ENCODE data around the gene EDEM1. TPM values are rescaled to one million over a fixed set of nuclear protein-coding genes. Genes with fewer than 3 reads are reported as not detected.

EDEM1 gene
- total RNA-seq, 2 experiments from 2014 or later: 132 to 133 TPM

GRCh38 chr3:5252131-5252530 lies 64.6 kb downstream of the EDEM1 start:
- Mint-ChIP-seq H3K36me3 (no peaks in the 10 kb centered on the region), H3K27ac (no peak overlapping the region), H3K4me1 (no peaks in the 10 kb centered on the region), H3K4me3 (no peak overlapping the region), H3K27me3 (no peaks in the 10 kb centered on the region), H3K9me3 (no peaks in the 10 kb centered on the region)
- no peak for DNase-seq

- no peak overlapping the region for H3K27ac Mint-ChIP-seq
- no peaks in the 10 kb centered on the region for H3K4me1 Mint-ChIP-seq
- H3K27me3 Mint-ChIP-seq: no peaks in the 10 kb centered on the region
- no peaks in the 10 kb centered on the region for H3K36me3 Mint-ChIP-seq
- H3K9me3 Mint-ChIP-seq: no peaks in the 10 kb centered on the region
- DNase-seq: no peak
- H3K4me3 Mint-ChIP-seq: no peak overlapping the region
Observed at GRCh38 chr3:5254281-5255048, 67.0 kb downstream of the EDEM1 start.

GRCh38 chr3:5255404-5256344 lies 68.2 kb downstream of the EDEM1 start:
- Mint-ChIP-seq H3K4me1 (peaks cover 4% of the 10 kb centered on the region), H3K9me3 (no peaks in the 10 kb centered on the region), H3K27ac (no peak overlapping the region), H3K4me3 (no peak overlapping the region), H3K27me3 (no peaks in the 10 kb centered on the region), H3K36me3 (no peaks in the 10 kb centered on the region)
- DNase-seq: no peak

- Mint-ChIP-seq H3K9me3 (no peaks in the 10 kb centered on the region), H3K36me3 (no peaks in the 10 kb centered on the region), H3K27ac (no peak overlapping the region), H3K4me3 (no peak overlapping the region), H3K4me1 (peaks cover 10% of the 10 kb centered on the region), H3K27me3 (no peaks in the 10 kb centered on the region)
- no peak for DNase-seq
Observed at GRCh38 chr3:5258526-5258925, 71.0 kb downstream of the EDEM1 start.

- no peaks in the 10 kb centered on the region for H3K9me3 Mint-ChIP-seq
- H3K27me3 Mint-ChIP-seq: no peaks in the 10 kb centered on the region
- no peak overlapping the region for H3K4me3 Mint-ChIP-seq
- no peaks in the 10 kb centered on the region for H3K36me3 Mint-ChIP-seq
- DNase-seq: no peak
- peak overlapping the region; percentile 59 for H3K27ac Mint-ChIP-seq
- peaks cover 10% of the 10 kb centered on the region for H3K4me1 Mint-ChIP-seq
Observed at GRCh38 chr3:5260992-5261501, 73.5 kb downstream of the EDEM1 start.

GRCh38 chr3:5262507-5262906 lies 75.0 kb downstream of the EDEM1 start:
- H3K27me3 Mint-ChIP-seq: no peaks in the 10 kb centered on the region
- H3K9me3 Mint-ChIP-seq: no peaks in the 10 kb centered on the region
- H3K4me3 Mint-ChIP-seq: no peak overlapping the region
- no peak overlapping the region for H3K27ac Mint-ChIP-seq
- no peak for DNase-seq
- no peaks in the 10 kb centered on the region for H3K36me3 Mint-ChIP-seq
- H3K4me1 Mint-ChIP-seq: peaks cover 10% of the 10 kb centered on the region

GRCh38 chr3:5264093-5264600 lies 76.6 kb downstream of the EDEM1 start:
- Mint-ChIP-seq H3K27ac (no peak overlapping the region), H3K4me3 (no peak overlapping the region), H3K36me3 (no peaks in the 10 kb centered on the region), H3K27me3 (no peaks in the 10 kb centered on the region), H3K9me3 (no peaks in the 10 kb centered on the region), H3K4me1 (peaks cover 10% of the 10 kb centered on the region)
- DNase-seq: no peak

- Mint-ChIP-seq H3K9me3 (no peaks in the 10 kb centered on the region), H3K27me3 (no peaks in the 10 kb centered on the region), H3K4me1 (peaks cover 10% of the 10 kb centered on the region), H3K36me3 (no peaks in the 10 kb centered on the region), H3K27ac (no peak overlapping the region), H3K4me3 (no peak overlapping the region)
- no peak for DNase-seq
Observed at GRCh38 chr3:5264896-5265770, 77.6 kb downstream of the EDEM1 start.

GRCh38 chr3:5267252-5267651 lies 79.7 kb downstream of the EDEM1 start:
- H3K36me3 Mint-ChIP-seq: no peaks in the 10 kb centered on the region
- no peaks in the 10 kb centered on the region for H3K4me1 Mint-ChIP-seq
- H3K27ac Mint-ChIP-seq: no peak overlapping the region
- no peak overlapping the region for H3K4me3 Mint-ChIP-seq
- no peaks in the 10 kb centered on the region for H3K27me3 Mint-ChIP-seq
- DNase-seq: no peak
- no peaks in the 10 kb centered on the region for H3K9me3 Mint-ChIP-seq

GRCh38 chr3:5267889-5268288 lies 80.4 kb downstream of the EDEM1 start:
- Mint-ChIP-seq H3K27ac (no peak overlapping the region), H3K4me1 (no peaks in the 10 kb centered on the region), H3K9me3 (no peaks in the 10 kb centered on the region), H3K36me3 (no peaks in the 10 kb centered on the region), H3K4me3 (no peak overlapping the region), H3K27me3 (no peaks in the 10 kb centered on the region)
- DNase-seq: no peak

Other genes with a start within 250 kb of the EDEM1 start
- 100 to 1,000 TPM; 292 to 294 TPM for gene BHLHE40, start 208.3 kb upstream of the EDEM1 start, total RNA-seq
- gene ARL8B, start 65.4 kb upstream of the EDEM1 start, total RNA-seq: 10 to 100 TPM; 52.7 to 56.3 TPM

All from activated naive CD8-positive, alpha-beta T cell treated with anti-CD3 and anti-CD28 coated beads for 36 hours (primary cell).